ENCODE results near the gene VPS36. TPM values are rescaled to one million over a fixed set of nuclear protein-coding genes. Genes with fewer than 3 reads are reported as not detected.
"Not testable (repeated sequence)": the region's sequence is repeated elsewhere in the genome, so short reads cannot be mapped to it uniquely, and the experiment has no call there.

VPS36 gene
- 19.1 and 20.8 TPM in 2 replicates for total RNA-seq

GRCh38 chr13:52450012-52450792 is at the start of gene VPS36:
Gene VPS36, minus strand, starts transcription at chr13:52450634. Its CDS starts 40 bp downstream, at chr13:52450594.
- DNase-seq (ENCODE audit: low read depth, low spot score): peak; percentile 72

GRCh38 chr13:52497979-52498378 is 47.5 kb upstream of the VPS36 start:
- not testable (repeated sequence) for DNase-seq (ENCODE audit: low read depth, low spot score)

GRCh38 chr13:52494241-52494640 is 43.8 kb upstream of the VPS36 start:
- DNase-seq (ENCODE audit: low read depth, low spot score): not testable (repeated sequence)

GRCh38 chr13:52491015-52491414 is 40.6 kb upstream of the VPS36 start:
- DNase-seq (ENCODE audit: low read depth, low spot score): not testable (repeated sequence)

- DNase-seq (ENCODE audit: low read depth, low spot score): not testable (repeated sequence)
These were observed 38.3 kb upstream of the VPS36 start for GRCh38 chr13:52488763-52489162.

GRCh38 chr13:52487078-52487477 is 36.6 kb upstream of the VPS36 start:
- DNase-seq (ENCODE audit: low read depth, low spot score): not testable (repeated sequence)

- not testable (repeated sequence) for DNase-seq (ENCODE audit: low read depth, low spot score)
These were observed 30.4 kb upstream of the VPS36 start for GRCh38 chr13:52480677-52481428.

GRCh38 chr13:52468487-52468886 is 18.1 kb upstream of the VPS36 start:
- not testable (repeated sequence) for DNase-seq (ENCODE audit: low read depth, low spot score)

GRCh38 chr13:52463526-52463925 is 13.1 kb upstream of the VPS36 start:
- DNase-seq (ENCODE audit: low read depth, low spot score): no peak

GRCh38 chr13:52461265-52461664 is 10.8 kb upstream of the VPS36 start:
- no peak for DNase-seq (ENCODE audit: low read depth, low spot score)

GRCh38 chr13:52459668-52460067 is 9.2 kb upstream of the VPS36 start:
- DNase-seq (ENCODE audit: low read depth, low spot score): no peak

GRCh38 chr13:52455677-52456041 is 5.2 kb upstream of the VPS36 start:
- no peak for DNase-seq (ENCODE audit: low read depth, low spot score)

- peak; percentile 78 for DNase-seq (ENCODE audit: low read depth, low spot score)
These were observed 4.6 kb upstream of the VPS36 start, which contains the start of gene CKAP2 for GRCh38 chr13:52454820-52455676. Gene CKAP2, plus strand, starts transcription at chr13:52455478. Its CDS starts 79 bp downstream, at chr13:52455557.

GRCh38 chr13:52454459-52454819 is 4.0 kb upstream of the VPS36 start:
- no peak for DNase-seq (ENCODE audit: low read depth, low spot score)

GRCh38 chr13:52452470-52452869 is 2.0 kb upstream of the VPS36 start:
- no peak for DNase-seq (ENCODE audit: low read depth, low spot score)

GRCh38 chr13:52451135-52451804 is 836 bp upstream of the VPS36 start:
- no peak for DNase-seq (ENCODE audit: low read depth, low spot score)

GRCh38 chr13:52450793-52451116 is 321 bp upstream of the VPS36 start:
- DNase-seq (ENCODE audit: low read depth, low spot score): no peak

GRCh38 chr13:52449331-52450011 is 963 bp downstream of the VPS36 start:
- DNase-seq (ENCODE audit: low read depth, low spot score): no peak

- no peak for DNase-seq (ENCODE audit: low read depth, low spot score)
These were observed 2.5 kb downstream of the VPS36 start for GRCh38 chr13:52447815-52448552.

- no peak for DNase-seq (ENCODE audit: low read depth, low spot score)
These were observed 3.1 kb downstream of the VPS36 start for GRCh38 chr13:52447354-52447753.

All from pulmonary artery endothelial cell (primary cell).